G401 (cell line): Measurements from ENCODE around the gene GPAT2. TPM values are rescaled to one million over a fixed set of nuclear protein-coding genes. Genes with fewer than 3 reads are reported as not detected.
A peak's percentile ranks its signal among the peaks of the same experiment; 100 is the strongest.
"Not testable (repeated sequence)": the region's sequence is repeated elsewhere in the genome, so short reads cannot be mapped to it uniquely, and the experiment has no call there.

Experiments used
- DNase-seq: peaks from one replicate; pipeline ENCODE4 v3.0.0-alpha.2; 2015; ENCODE audit warnings: low spot score
- in situ Hi-C: cut with HindIII; loops from 2 replicates; pipeline ENCODE4 v1.10.0; 2016; ENCODE audit warnings: low sequenced_read_pairs, mixed read lengths
- total RNA-seq: library from RNA; depleted of rRNA; stranded (reverse); fragments of >200 nt; shearing (Covaris generic); gene quantifications from 2 replicates; pipeline ENCODE4 v1.2.3, GENCODE V29; 2014

The GPAT2 gene
- total RNA-seq, 1 experiment from 2014 or later = not detected

- DNase-seq, in situ Hi-C loops: not testable (repeated sequence)
These were observed 6.9 kb downstream of the GPAT2 start for GRCh38 chr2:96027725-96028325.

GRCh38 chr2:96025755-96026154 is 9.0 kb downstream of the GPAT2 start:
- DNase-seq, in situ Hi-C loops: not testable (repeated sequence)

GRCh38 chr2:96025194-96025492 is 9.6 kb downstream of the GPAT2 start:
- DNase-seq = no peak
- in situ Hi-C loops = no loop called here

GRCh38 chr2:96024336-96025193 is 10.2 kb downstream of the GPAT2 start:
- DNase-seq = peak; percentile 2

GRCh38 chr2:96023701-96024100 is 11.0 kb downstream of the GPAT2 start:
- in situ Hi-C loops = not testable (repeated sequence)

More at GRCh38 chr2:96024336-96025193, 10.2 kb downstream of the GPAT2 start:
- in situ Hi-C loops = no loop called here

GRCh38 chr2:96022701-96023447 is 11.8 kb downstream of the GPAT2 start:
- in situ Hi-C loops = not testable (repeated sequence)
- peak; percentile 89 for DNase-seq

More at GRCh38 chr2:96023701-96024100, 11.0 kb downstream of the GPAT2 start:
- DNase-seq = peak; percentile 3

GRCh38 chr2:96022126-96022525 is 12.6 kb downstream of the GPAT2 start:
- in situ Hi-C loops = not testable (repeated sequence)
- DNase-seq = peak; percentile 27

GRCh38 chr2:96021142-96021541 is 13.6 kb downstream of the GPAT2 start:
- DNase-seq, in situ Hi-C loops: not testable (repeated sequence)

- in situ Hi-C loops, DNase-seq: not testable (repeated sequence)
These were observed 14.7 kb downstream of the GPAT2 start for GRCh38 chr2:96019909-96020590.

- in situ Hi-C loops, DNase-seq: not testable (repeated sequence)
These were observed 18.4 kb downstream of the GPAT2 start for GRCh38 chr2:96016321-96016720.

GRCh38 chr2:96012792-96013264 is 21.9 kb downstream of the GPAT2 start:
- in situ Hi-C loops, DNase-seq: not testable (repeated sequence)

- DNase-seq, in situ Hi-C loops: not testable (repeated sequence)
These were observed 22.5 kb downstream of the GPAT2 start for GRCh38 chr2:96012086-96012791.

- in situ Hi-C loops = not testable (repeated sequence)
- DNase-seq = peak; percentile 47
These were observed 23.6 kb downstream of the GPAT2 start for GRCh38 chr2:96011129-96011455.

GRCh38 chr2:96010320-96011128 is 24.2 kb downstream of the GPAT2 start:
- peak; percentile 92 for DNase-seq
- in situ Hi-C loops = not testable (repeated sequence)

- DNase-seq, in situ Hi-C loops: not testable (repeated sequence)
These were observed 24.9 kb downstream of the GPAT2 start for GRCh38 chr2:96009833-96010232.

GRCh38 chr2:96008051-96008450 is 26.7 kb downstream of the GPAT2 start:
- DNase-seq, in situ Hi-C loops: not testable (repeated sequence)

- DNase-seq, in situ Hi-C loops: not testable (repeated sequence)
These were observed 28.5 kb downstream of the GPAT2 start for GRCh38 chr2:96006248-96006647.
